ENCODE results near the gene ABCA7.

ABCA7 gene

GRCh38 chr19:1088416-1089010 is 48.6 kb downstream of the ABCA7 start:
- DNase-seq (ENCODE audit: low spot score) = no peak

GRCh38 chr19:1089126-1089771 is 49.3 kb downstream of the ABCA7 start:
- no peak for DNase-seq (ENCODE audit: low spot score)

GRCh38 chr19:1089891-1090290 is 50.0 kb downstream of the ABCA7 start:
- DNase-seq (ENCODE audit: low spot score) = no peak

GRCh38 chr19:1090731-1091543 is 51.0 kb downstream of the ABCA7 start:
- no peak for DNase-seq (ENCODE audit: low spot score)

GRCh38 chr19:1091544-1092175 is 51.8 kb downstream of the ABCA7 start:
- no peak for DNase-seq (ENCODE audit: low spot score)

GRCh38 chr19:1093330-1093729 is 53.4 kb downstream of the ABCA7 start:
- no peak for DNase-seq (ENCODE audit: low spot score)

- DNase-seq (ENCODE audit: low spot score) = no peak
Measured at GRCh38 chr19:1093811-1094553, 54.1 kb downstream of the ABCA7 start.

- DNase-seq (ENCODE audit: low spot score) = no peak
Measured at GRCh38 chr19:1094655-1094977, 54.7 kb downstream of the ABCA7 start.

- DNase-seq (ENCODE audit: low spot score) = peak; percentile 98
Measured at GRCh38 chr19:1094978-1095701, 55.2 kb downstream of the ABCA7 start, which contains the start of gene POLR2E. TSS of gene POLR2E (minus strand) at chr19:1095375. CDS start at chr19:1095315, 60 bp downstream.

GRCh38 chr19:1097810-1098176 is 57.9 kb downstream of the ABCA7 start:
- DNase-seq (ENCODE audit: low spot score) = no peak

GRCh38 chr19:1098177-1099051 is 58.5 kb downstream of the ABCA7 start:
- DNase-seq (ENCODE audit: low spot score) = peak; percentile 36

- no peak for DNase-seq (ENCODE audit: low spot score)
Measured at GRCh38 chr19:1101337-1101698, 61.4 kb downstream of the ABCA7 start.

GRCh38 chr19:1102407-1103131 is 62.7 kb downstream of the ABCA7 start:
- peak; percentile 97 for DNase-seq (ENCODE audit: low spot score)

GRCh38 chr19:1103132-1103707 is 63.3 kb downstream of the ABCA7 start:
- DNase-seq (ENCODE audit: low spot score) = no peak

GRCh38 chr19:1103708-1104310 is 63.9 kb downstream of the ABCA7 start, which contains the start of gene GPX4:
TSS of gene GPX4 (plus strand) at chr19:1103994. CDS start at chr19:1104044, 50 bp downstream.
- peak; percentile 98 for DNase-seq (ENCODE audit: low spot score)

- DNase-seq (ENCODE audit: low spot score) = peak; percentile 75
Measured at GRCh38 chr19:1104311-1105007, 64.6 kb downstream of the ABCA7 start.

- DNase-seq (ENCODE audit: low spot score) = peak; percentile 23
Measured at GRCh38 chr19:1105008-1105872, 65.3 kb downstream of the ABCA7 start.

All from LoVo (cell line).